Stimulated activated CD8-positive, alpha-beta memory T cell treated with anti-CD3 and anti-CD28 coated beads, Interleukin-15, amount 100 ng/mL, for 4 hours (primary cell): ENCODE data around the gene WSB1.

ENCODE experiments used
- DNase-seq, 2 donors: peaks; one replicate each; pipeline ENCODE4 v3.0.0-alpha.2; 2020; ENCODE audit warnings: low read depth in 2 of 2

WSB1 gene

GRCh38 chr17:27338536-27338985 lies 44.6 kb downstream of the WSB1 start:
- no peak for DNase-seq

- DNase-seq, result no peak
Observed at GRCh38 chr17:27339198-27339835, 45.4 kb downstream of the WSB1 start.

- DNase-seq, result no peak
Observed at GRCh38 chr17:27339836-27340550, 46.1 kb downstream of the WSB1 start.

- DNase-seq, result no peak
Observed at GRCh38 chr17:27340575-27340974, 46.7 kb downstream of the WSB1 start.

- no peak for DNase-seq
Observed at GRCh38 chr17:27341041-27341471, 47.1 kb downstream of the WSB1 start.

GRCh38 chr17:27342059-27342458 lies 48.1 kb downstream of the WSB1 start:
- no peak for DNase-seq

GRCh38 chr17:27343294-27343693 lies 49.4 kb downstream of the WSB1 start:
- DNase-seq, result no peak

- DNase-seq, result no peak
Observed at GRCh38 chr17:27343977-27344607, 50.2 kb downstream of the WSB1 start.

GRCh38 chr17:27345141-27345904 lies 51.4 kb downstream of the WSB1 start:
- no peak for DNase-seq

GRCh38 chr17:27346228-27346899 lies 52.5 kb downstream of the WSB1 start:
- DNase-seq, result no peak

- DNase-seq, result no peak
Observed at GRCh38 chr17:27348196-27348595, 54.3 kb downstream of the WSB1 start.

- DNase-seq, result no peak
Observed at GRCh38 chr17:27349540-27350021, 55.7 kb downstream of the WSB1 start.

- DNase-seq, result no peak
Observed at GRCh38 chr17:27351759-27352158, 57.8 kb downstream of the WSB1 start.

- no peak for DNase-seq
Observed at GRCh38 chr17:27352448-27353032, 58.6 kb downstream of the WSB1 start.

GRCh38 chr17:27353033-27353460 lies 59.1 kb downstream of the WSB1 start:
- DNase-seq, result no peak

- DNase-seq, result peak; percentile 71 to 79
Observed at GRCh38 chr17:27353461-27354050, 59.6 kb downstream of the WSB1 start.

GRCh38 chr17:27354051-27354490 lies 60.2 kb downstream of the WSB1 start:
- no peak for DNase-seq

GRCh38 chr17:27354491-27355081 lies 60.7 kb downstream of the WSB1 start:
- no peak for DNase-seq

- DNase-seq, result no peak
Observed at GRCh38 chr17:27355419-27355818, 61.5 kb downstream of the WSB1 start.

- DNase-seq, result no peak
Observed at GRCh38 chr17:27356091-27356705, 62.3 kb downstream of the WSB1 start.
